Uterus (tissue), 2 donors: ENCODE data around the gene MS4A12.

Source experiments
- CTCF ChIP-seq, 4 experiments: fragments of 200-600 bp in 2 of 4; fragments of 450-650 bp in 2 of 4; sonication (generic) in 2 of 4; IDR thresholded peaks; one replicate each; pipeline ENCODE4 v1.5.1; 2016 to 2019; ENCODE audit warnings: antibody characterized with exemption in 4 of 4, mild to moderate bottlenecking in 2 of 4, moderate library complexity in 1 of 4
- POLR2A ChIP-seq, 2 donors: fragments of 450-650 bp; IDR thresholded peaks; one replicate each; pipeline ENCODE4 v1.6.1; 2016; ENCODE audit warnings: antibody characterized with exemption in 2 of 2, mild to moderate bottlenecking in 1 of 2, moderate library complexity in 1 of 2

- TF ChIP-seq CTCF (IDR thresholded peaks at IDR 0.05) (no peak), POLR2A (IDR thresholded peaks at IDR 0.05) (no peak)
Observed at GRCh38 chr11:60504219-60504905, 11.8 kb downstream of the MS4A12 start.
